ENCODE measurements around the gene SULF2. TPM values are rescaled to one million over a fixed set of nuclear protein-coding genes. Genes with fewer than 3 reads are reported as not detected.

The SULF2 gene
- total RNA-seq, 1 donor from 2014 or later: 78.2 TPM

DNA sequence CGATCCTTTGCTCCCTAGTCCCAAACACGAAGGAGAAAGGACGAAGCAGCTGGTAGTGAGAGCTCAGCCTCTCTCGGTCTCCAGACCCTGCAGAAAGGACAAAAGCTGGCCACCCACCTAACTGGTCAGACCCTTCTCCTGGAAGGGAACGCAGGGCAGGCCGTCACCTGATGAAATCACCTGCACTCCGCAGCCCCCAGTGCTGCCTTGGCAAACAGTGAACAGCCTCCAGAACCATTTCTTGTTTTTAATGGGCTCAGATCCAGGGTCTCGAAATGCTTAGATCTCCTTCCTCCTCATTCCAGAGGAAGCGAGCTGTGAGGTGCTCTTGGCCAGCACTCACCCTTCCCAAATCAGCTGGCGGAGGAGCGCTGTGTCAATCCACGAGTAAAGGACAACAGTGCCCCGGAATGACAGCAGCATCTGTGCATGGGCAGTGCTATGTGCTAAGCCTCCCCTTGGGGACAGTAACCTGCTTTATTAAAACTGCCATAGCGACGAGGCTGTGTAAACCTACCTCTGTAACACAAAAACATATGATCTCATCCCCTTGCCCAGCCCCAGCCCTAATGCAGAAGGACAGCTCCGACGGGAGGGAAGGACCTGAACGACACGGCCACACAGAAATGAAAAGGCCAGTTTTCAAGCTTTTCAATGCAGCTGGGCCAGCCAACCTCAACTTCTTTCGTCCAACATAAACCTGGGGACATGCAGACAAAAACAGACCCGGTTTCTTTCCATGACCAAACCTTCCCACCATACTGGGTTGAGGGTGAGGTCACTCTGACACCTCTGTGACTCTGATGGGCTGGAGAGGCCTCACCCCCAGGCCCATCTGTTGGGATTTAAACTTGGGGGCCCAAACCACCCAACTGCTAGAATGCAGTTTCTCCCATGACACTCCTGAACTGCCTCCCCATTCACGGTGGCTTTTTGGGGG lies 43.3 kb downstream of the SULF2 start:
- TF ChIP-seq, protein P1, sequence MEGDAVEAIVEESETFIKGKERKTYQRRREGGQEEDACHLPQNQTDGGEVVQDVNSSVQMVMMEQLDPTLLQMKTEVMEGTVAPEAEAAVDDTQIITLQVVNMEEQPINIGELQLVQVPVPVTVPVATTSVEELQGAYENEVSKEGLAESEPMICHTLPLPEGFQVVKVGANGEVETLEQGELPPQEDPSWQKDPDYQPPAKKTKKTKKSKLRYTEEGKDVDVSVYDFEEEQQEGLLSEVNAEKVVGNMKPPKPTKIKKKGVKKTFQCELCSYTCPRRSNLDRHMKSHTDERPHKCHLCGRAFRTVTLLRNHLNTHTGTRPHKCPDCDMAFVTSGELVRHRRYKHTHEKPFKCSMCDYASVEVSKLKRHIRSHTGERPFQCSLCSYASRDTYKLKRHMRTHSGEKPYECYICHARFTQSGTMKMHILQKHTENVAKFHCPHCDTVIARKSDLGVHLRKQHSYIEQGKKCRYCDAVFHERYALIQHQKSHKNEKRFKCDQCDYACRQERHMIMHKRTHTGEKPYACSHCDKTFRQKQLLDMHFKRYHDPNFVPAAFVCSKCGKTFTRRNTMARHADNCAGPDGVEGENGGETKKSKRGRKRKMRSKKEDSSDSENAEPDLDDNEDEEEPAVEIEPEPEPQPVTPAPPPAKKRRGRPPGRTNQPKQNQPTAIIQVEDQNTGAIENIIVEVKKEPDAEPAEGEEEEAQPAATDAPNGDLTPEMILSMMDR (IDR thresholded peaks at IDR 0.05; ENCODE audit: insufficient read depth, low read length, poor library complexity, severe bottlenecking): no peak
- no peak for DNase-seq (ENCODE audit: low read depth)
- H3K36me3 ChIP-seq (ENCODE audit: control insufficient read depth, insufficient read depth, low read length): no peaks in the 10 kb centered on the region
- H3K27me3 ChIP-seq (ENCODE audit: control insufficient read depth, insufficient read depth, low read length): no peaks in the 10 kb centered on the region
- no peak overlapping the region for H3K4me3 ChIP-seq (ENCODE audit: low read depth, low read length)

DNA sequence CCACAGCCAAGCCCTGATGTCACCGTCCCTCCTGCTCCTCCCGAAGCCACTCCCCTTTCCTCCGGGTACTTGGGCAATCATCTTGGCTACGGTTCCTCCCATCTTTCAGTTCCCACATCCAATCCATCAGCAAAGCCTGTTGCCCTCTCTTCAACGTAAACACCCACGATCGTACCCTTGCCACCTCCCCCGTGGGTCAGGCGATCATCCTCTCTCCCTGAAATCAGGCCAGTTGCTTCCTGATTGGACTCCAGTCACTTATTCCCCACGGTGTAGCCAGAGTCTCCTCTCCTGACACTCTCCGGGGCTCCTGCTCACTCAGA lies 44.5 kb downstream of the SULF2 start:
- DNase-seq (ENCODE audit: low read depth): no peak
- TF ChIP-seq, protein P1 (IDR thresholded peaks at IDR 0.05; ENCODE audit: insufficient read depth, low read length, poor library complexity, severe bottlenecking): no peak
- Histone ChIP-seq H3K27me3 (ENCODE audit: control insufficient read depth, insufficient read depth, low read length) (no peaks in the 10 kb centered on the region), H3K36me3 (ENCODE audit: control insufficient read depth, insufficient read depth, low read length) (no peaks in the 10 kb centered on the region), H3K4me3 (ENCODE audit: low read depth, low read length) (no peak overlapping the region)

DNA sequence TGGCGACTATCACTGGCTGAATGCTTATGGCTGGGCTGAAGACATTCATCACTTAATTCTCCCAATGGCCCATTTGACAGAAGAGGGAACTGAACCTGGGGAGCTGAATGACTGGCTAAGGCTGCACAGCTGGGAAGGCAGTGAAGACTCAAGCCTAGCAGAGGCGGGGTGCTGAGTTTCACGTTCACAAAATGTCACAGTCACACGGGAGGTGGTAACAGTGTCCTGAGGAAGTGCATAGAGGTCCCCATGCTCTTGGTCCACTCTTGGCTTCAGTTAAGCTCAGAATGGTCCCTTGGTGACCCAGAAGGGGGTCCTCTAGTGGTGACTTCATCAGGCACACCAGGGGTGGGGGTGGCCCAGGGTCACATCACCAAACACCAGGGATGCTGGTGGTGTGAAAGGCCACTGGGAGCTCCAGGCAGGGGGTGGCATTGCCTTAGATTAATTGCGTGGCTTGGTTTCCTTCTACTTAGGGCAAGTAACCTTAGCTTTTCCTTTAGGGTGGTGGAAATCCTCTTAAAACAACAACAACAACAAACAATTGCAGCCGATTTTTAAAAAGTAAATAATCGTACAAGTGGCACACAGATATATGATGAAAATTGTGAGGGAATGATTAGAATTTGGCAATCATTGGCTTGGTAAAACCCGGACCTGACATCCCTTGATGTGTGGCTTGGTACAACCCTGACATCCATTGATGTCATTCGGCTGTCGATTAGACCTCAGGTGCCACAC lies 45.0 kb downstream of the SULF2 start:
- no peaks in the 10 kb centered on the region for H3K27me3 ChIP-seq (ENCODE audit: control insufficient read depth, insufficient read depth, low read length)
- H3K4me3 ChIP-seq (ENCODE audit: low read depth, low read length): no peak overlapping the region
- DNase-seq (ENCODE audit: low read depth): no peak
- TF ChIP-seq, protein P1 (IDR thresholded peaks at IDR 0.05; ENCODE audit: insufficient read depth, low read length, poor library complexity, severe bottlenecking): no peak
- H3K36me3 ChIP-seq (ENCODE audit: control insufficient read depth, insufficient read depth, low read length): no peaks in the 10 kb centered on the region

DNA sequence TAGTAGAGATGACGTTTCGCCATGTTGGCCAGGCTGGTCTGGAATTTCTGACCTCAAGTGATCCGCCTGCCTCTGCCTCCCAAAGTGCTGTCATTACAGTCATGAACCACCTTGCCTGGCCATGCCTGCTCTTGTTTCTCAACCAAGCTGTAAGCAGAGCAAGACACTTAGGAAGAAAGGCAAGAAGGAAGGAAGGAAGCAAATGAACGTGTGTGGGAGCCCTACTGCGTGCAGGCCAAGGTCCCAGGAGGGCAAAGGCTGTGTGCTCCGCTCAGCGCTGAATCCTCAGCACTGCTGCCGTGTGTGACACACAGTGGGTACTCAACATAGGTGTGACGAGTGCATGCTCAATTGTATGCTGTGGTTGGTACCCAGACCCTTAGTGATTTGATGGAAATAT lies 47.4 kb downstream of the SULF2 start:
- Histone ChIP-seq H3K4me3 (ENCODE audit: low read depth, low read length) (no peak overlapping the region), H3K27me3 (ENCODE audit: control insufficient read depth, insufficient read depth, low read length) (no peaks in the 10 kb centered on the region), H3K36me3 (ENCODE audit: control insufficient read depth, insufficient read depth, low read length) (no peaks in the 10 kb centered on the region)
- DNase-seq (ENCODE audit: low read depth): no peak
- TF ChIP-seq, protein P1 (IDR thresholded peaks at IDR 0.05; ENCODE audit: insufficient read depth, low read length, poor library complexity, severe bottlenecking): no peak

DNA sequence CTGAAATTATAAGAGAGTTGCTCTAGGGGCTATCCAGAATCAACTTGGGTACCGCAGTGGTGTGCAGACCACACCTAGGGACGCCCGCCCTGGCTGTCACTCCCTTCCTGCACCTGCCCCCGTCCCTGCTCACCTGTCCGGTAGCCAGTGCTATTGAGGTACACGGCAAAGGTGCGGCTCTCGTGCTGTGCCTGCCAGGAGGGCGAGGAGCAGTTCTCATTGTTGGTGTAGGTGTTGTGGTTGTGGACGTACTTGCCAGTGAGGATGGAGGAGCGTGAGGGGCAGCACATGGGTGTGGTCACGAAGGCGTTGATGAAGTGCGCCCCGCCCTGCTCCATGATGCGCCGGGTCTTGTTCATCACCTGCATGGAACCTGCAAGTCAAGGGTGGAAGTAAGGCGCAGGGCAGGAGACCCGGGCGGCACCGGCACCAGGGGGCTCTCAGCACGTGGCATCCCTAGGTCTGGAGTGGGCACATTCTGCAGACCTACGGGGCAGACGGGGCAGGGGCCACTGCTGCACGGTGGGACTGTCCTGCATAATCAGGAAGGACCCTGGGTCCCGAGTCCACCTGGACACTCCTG lies 48.6 kb downstream of the SULF2 start:
- no peak overlapping the region for H3K4me3 ChIP-seq (ENCODE audit: low read depth, low read length)
- no peak for DNase-seq (ENCODE audit: low read depth)
- no peaks in the 10 kb centered on the region for H3K27me3 ChIP-seq (ENCODE audit: control insufficient read depth, insufficient read depth, low read length)
- TF ChIP-seq, protein P1 (IDR thresholded peaks at IDR 0.05; ENCODE audit: insufficient read depth, low read length, poor library complexity, severe bottlenecking): no peak
- H3K36me3 ChIP-seq (ENCODE audit: control insufficient read depth, insufficient read depth, low read length): no peaks in the 10 kb centered on the region
